Astrocyte of the spinal cord (primary cell): ENCODE data around the gene NOL4L.
A peak's percentile ranks its signal among the peaks of the same experiment; 100 is the strongest.

Experiments used
- DNase-seq: peaks from one replicate; pipeline ENCODE4 v3.0.0; 2011; ENCODE audit warnings: low read depth, low spot score
- H3K4me3 ChIP-seq: 2 replicates; pipeline ENCODE4 v1.5.1; 2011; ENCODE audit warnings: low read depth, mild to moderate bottlenecking, low read length, moderate library complexity
- CTCF ChIP-seq: IDR thresholded peaks from 2 replicates; pipeline ENCODE4 v1.5.1; 2012; ENCODE audit warnings: low read depth, mild to moderate bottlenecking, low read length, inconsistent platforms
- in situ Hi-C: cut with HindIII; loops from 2 replicates; pipeline ENCODE4 v1.10.0; 2017; ENCODE audit warnings: low sequenced_read_pairs

The NOL4L gene

GRCh38 chr20:32461836-32462600 lies 123.1 kb downstream of the NOL4L start:
- no peak for DNase-seq
- no peak overlapping the region for H3K4me3 ChIP-seq
- in situ Hi-C loops: no loop called here
- TF ChIP-seq CTCF: no peak

GRCh38 chr20:32460683-32461320 lies 124.3 kb downstream of the NOL4L start:
- no peak overlapping the region for H3K4me3 ChIP-seq
- no peak for DNase-seq
- in situ Hi-C loops: no loop called here
- no peak for TF ChIP-seq CTCF

- no peak for TF ChIP-seq CTCF
- H3K4me3 ChIP-seq: no peak overlapping the region
- in situ Hi-C loops: no loop called here
- no peak for DNase-seq
These were observed 124.9 kb downstream of the NOL4L start for GRCh38 chr20:32460231-32460630.

- H3K4me3 ChIP-seq: no peak overlapping the region
- no peak for TF ChIP-seq CTCF
- DNase-seq: no peak
- in situ Hi-C loops: no loop called here
These were observed 126.3 kb downstream of the NOL4L start for GRCh38 chr20:32458837-32459220.

- in situ Hi-C loops: no loop called here
- no peak for TF ChIP-seq CTCF
- no peak overlapping the region for H3K4me3 ChIP-seq
- DNase-seq: no peak
These were observed 126.9 kb downstream of the NOL4L start for GRCh38 chr20:32458061-32458836.

- DNase-seq: peak; percentile 57
These were observed 127.6 kb downstream of the NOL4L start for GRCh38 chr20:32457479-32457986.

More at GRCh38 chr20:32457479-32457986, 127.6 kb downstream of the NOL4L start:
- TF ChIP-seq CTCF: no peak
- in situ Hi-C loops: no loop called here
- H3K4me3 ChIP-seq: peak overlapping the region; percentile 32
